Measurements from ENCODE around the gene OXTR. TPM values are rescaled to one million over a fixed set of nuclear protein-coding genes. Genes with fewer than 3 reads are reported as not detected.

Gene OXTR
- total and polyA plus RNA-seq, 4 donors, result 0.49 to 3.5 (median 1.9) TPM

GRCh38 chr3:8712908-8713255, 56.5 kb downstream of the OXTR start:
- Histone ChIP-seq H3K4me1 (ENCODE audit: control insufficient read depth in 5 of 5, insufficient read depth in 5 of 5, low read length in 5 of 5) (peaks cover 0 to 8% (median 0%) of the 10 kb centered on the region in 5 donors), H3K9ac (ENCODE audit: insufficient read depth in 1 of 2, low read length in 2 of 2) (no peak overlapping the region), H3K27ac (ENCODE audit: low read depth in 1 of 2, low read length in 1 of 2) (no peak overlapping the region), H3K36me3 (ENCODE audit: control insufficient read depth in 4 of 4, insufficient read depth in 4 of 4, low read length in 4 of 4) (no peaks in the 10 kb centered on the region), H3K4me3 (no peak overlapping the region), H3K9me3 (ENCODE audit: control insufficient read depth in 4 of 4, insufficient read depth in 3 of 4, low read length in 3 of 4) (no peaks in the 10 kb centered on the region), H3K27me3 (ENCODE audit: control insufficient read depth in 3 of 3, insufficient read depth in 3 of 3, low read length in 2 of 3) (no peaks in the 10 kb centered on the region)
- DNase-seq (no peak), ATAC-seq (ENCODE audit: insufficient read depth, low FRiP score) (no peak)
- 80% methylated on average over 2 of the region's 2 CpGs for WGBS, 2 donors
- no peak for TF ChIP-seq CTCF (IDR thresholded peaks at IDR 0.05; ENCODE audit: control extremely low read depth, extremely low read depth)

- H3K36me3 ChIP-seq (ENCODE audit: control insufficient read depth in 4 of 4, insufficient read depth in 4 of 4, low read length in 4 of 4), result no peaks in the 10 kb centered on the region
- no peak overlapping the region for H3K27ac ChIP-seq (ENCODE audit: low read depth in 1 of 2, low read length in 1 of 2)
- no peaks in the 10 kb centered on the region for H3K9me3 ChIP-seq (ENCODE audit: control insufficient read depth in 4 of 4, insufficient read depth in 3 of 4, low read length in 3 of 4)
- DNase-seq, result no peak
- no peak overlapping the region for H3K9ac ChIP-seq (ENCODE audit: insufficient read depth in 1 of 2, low read length in 2 of 2)
- no peak for ATAC-seq (ENCODE audit: insufficient read depth, low FRiP score)
- peaks cover 0 to 8% (median 0%) of the 10 kb centered on the region in 5 donors for H3K4me1 ChIP-seq (ENCODE audit: control insufficient read depth in 5 of 5, insufficient read depth in 5 of 5, low read length in 5 of 5)
- TF ChIP-seq CTCF (IDR thresholded peaks at IDR 0.05; ENCODE audit: control extremely low read depth, extremely low read depth), result no peak
- 63 to 69% methylated on average over 8 to 9 of the region's 9 CpGs for WGBS, 2 donors
- no peak overlapping the region for H3K4me3 ChIP-seq
- H3K27me3 ChIP-seq (ENCODE audit: control insufficient read depth in 3 of 3, insufficient read depth in 3 of 3, low read length in 2 of 3), result no peaks in the 10 kb centered on the region
These were observed 57.1 kb downstream of the OXTR start for GRCh38 chr3:8712045-8712907.

GRCh38 chr3:8709801-8710507, 59.5 kb downstream of the OXTR start:
- Histone ChIP-seq H3K27ac (ENCODE audit: low read depth in 1 of 2, low read length in 1 of 2) (no peak overlapping the region), H3K4me3 (no peak overlapping the region), H3K9me3 (ENCODE audit: control insufficient read depth in 4 of 4, insufficient read depth in 3 of 4, low read length in 3 of 4) (peaks cover 0 to 6% (median 0%) of the 10 kb centered on the region in 4 donors), H3K36me3 (ENCODE audit: control insufficient read depth in 4 of 4, insufficient read depth in 4 of 4, low read length in 4 of 4) (no peaks in the 10 kb centered on the region), H3K4me1 (ENCODE audit: control insufficient read depth in 5 of 5, insufficient read depth in 5 of 5, low read length in 5 of 5) (peaks cover 0 to 8% (median 0%) of the 10 kb centered on the region in 5 donors), H3K27me3 (ENCODE audit: control insufficient read depth in 3 of 3, insufficient read depth in 3 of 3, low read length in 2 of 3) (no peaks in the 10 kb centered on the region), H3K9ac (ENCODE audit: insufficient read depth in 1 of 2, low read length in 2 of 2) (no peak overlapping the region)
- TF ChIP-seq CTCF (IDR thresholded peaks at IDR 0.05; ENCODE audit: control extremely low read depth, extremely low read depth), result no peak
- ATAC-seq (ENCODE audit: insufficient read depth, low FRiP score) (no peak), DNase-seq (peak in 2 of 3 donors; percentile 37 to 50)
- 66 to 82% methylated on average over 8 of the region's 8 CpGs for WGBS, 2 donors

All from lung (tissue), 12 donors.